HG03354 (cell line): ENCODE data around the gene MTA1.

ENCODE experiments used
- ATAC-seq: cut with Tn5 transposase; IDR thresholded peaks from one replicate; pipeline ENCODE4 v1.9.1; 2021; ENCODE audit warnings: mild to moderate bottlenecking; ENCODE audit not compliant: unreplicated experiment, poor library complexity, severe bottlenecking

Gene MTA1

GRCh38 chr14:105502446-105503295 is 83.0 kb downstream of the MTA1 start:
- no peak for ATAC-seq

GRCh38 chr14:105503296-105503640 is 83.6 kb downstream of the MTA1 start:
- no peak for ATAC-seq

- no peak for ATAC-seq
Measured at GRCh38 chr14:105503935-105504692, 84.5 kb downstream of the MTA1 start.

- ATAC-seq = no peak
Measured at GRCh38 chr14:105505101-105505500, 85.5 kb downstream of the MTA1 start.

- no peak for ATAC-seq
Measured at GRCh38 chr14:105507247-105507646, 87.6 kb downstream of the MTA1 start.

GRCh38 chr14:105508069-105508468 is 88.4 kb downstream of the MTA1 start:
- no peak for ATAC-seq

- no peak for ATAC-seq
Measured at GRCh38 chr14:105508601-105509000, 89.0 kb downstream of the MTA1 start.

GRCh38 chr14:105517096-105517495 is 97.5 kb downstream of the MTA1 start:
- no peak for ATAC-seq

- no peak for ATAC-seq
Measured at GRCh38 chr14:105519946-105520698, 100.5 kb downstream of the MTA1 start.
